ENCODE results near the gene AIPL1.

The AIPL1 gene

GRCh38 chr17:6413065-6413464 lies 21.9 kb downstream of the AIPL1 start:
- DNase-seq: peak; percentile 55

GRCh38 chr17:6408735-6409134 lies 26.2 kb downstream of the AIPL1 start:
- DNase-seq: no peak

- DNase-seq: no peak
Observed at GRCh38 chr17:6408276-6408675, 26.6 kb downstream of the AIPL1 start.

GRCh38 chr17:6402258-6402657 lies 32.7 kb downstream of the AIPL1 start:
- DNase-seq: no peak

GRCh38 chr17:6398955-6399354 lies 36.0 kb downstream of the AIPL1 start:
- DNase-seq: no peak

- DNase-seq: no peak
Observed at GRCh38 chr17:6394055-6394606, 40.8 kb downstream of the AIPL1 start.

GRCh38 chr17:6393351-6393952 lies 41.5 kb downstream of the AIPL1 start:
- peak; percentile 65 for DNase-seq

- peak; percentile 75 for DNase-seq
Observed at GRCh38 chr17:6392609-6393350, 42.1 kb downstream of the AIPL1 start.

GRCh38 chr17:6388416-6388815 lies 46.5 kb downstream of the AIPL1 start:
- no peak for DNase-seq

GRCh38 chr17:6387858-6388257 lies 47.1 kb downstream of the AIPL1 start:
- no peak for DNase-seq

- DNase-seq: no peak
Observed at GRCh38 chr17:6387442-6387841, 47.5 kb downstream of the AIPL1 start.

GRCh38 chr17:6386041-6386630 lies 48.8 kb downstream of the AIPL1 start:
- DNase-seq: peak; percentile 45

- DNase-seq: no peak
Observed at GRCh38 chr17:6384481-6384880, 50.4 kb downstream of the AIPL1 start.

GRCh38 chr17:6381526-6382465 lies 53.1 kb downstream of the AIPL1 start:
- DNase-seq: peak; percentile 36

GRCh38 chr17:6380915-6381438 lies 53.9 kb downstream of the AIPL1 start:
- no peak for DNase-seq

- DNase-seq: no peak
Observed at GRCh38 chr17:6377906-6378305, 57.0 kb downstream of the AIPL1 start.

GRCh38 chr17:6376931-6377361 lies 58.0 kb downstream of the AIPL1 start:
- DNase-seq: no peak

- DNase-seq: no peak
Observed at GRCh38 chr17:6374761-6375312, 60.1 kb downstream of the AIPL1 start.

GRCh38 chr17:6374271-6374691 lies 60.6 kb downstream of the AIPL1 start:
- DNase-seq: peak; percentile 22

Measured in NCI-H345 (cell line).